H1 (cell line): ENCODE measurements around the gene SZT2. TPM values are rescaled to one million over a fixed set of nuclear protein-coding genes. Genes with fewer than 3 reads are reported as not detected.

ENCODE experiments used
- CTCF ChIA-PET: fragments of 300-600 bp; sonication (Branson Sonifier 250); formaldehyde crosslinking; loops from one replicate; lab custom pipeline; 2021; ENCODE audit not compliant: partially characterized antibody; lab: Charles Lee
- POLR2A ChIA-PET: fragments of 300-600 bp; sonication (Branson Sonifier 250); formaldehyde crosslinking; loops from one replicate; lab custom pipeline; 2021; ENCODE audit warnings: inconsistent platforms; ENCODE audit not compliant: partially characterized antibody; lab: Charles Lee
- DNase-seq, 2 experiments: peaks; one replicate each; pipeline versions ENCODE4 v3.0.0 to v3.0.0-alpha.2; 2010 to 2022; ENCODE audit warnings: low spot score in 2 of 2, low read depth in 1 of 2, mixed read lengths in 1 of 2
- FAIRE-seq: peaks from 2 replicates; lab custom pipeline; 2011; peaks lifted over from hg19 to GRCh38; lab: Jason Lieb, UNC
- H2AFZ ChIP-seq: 2 replicates; pipeline ENCODE4 v1.8.1; 2012; ENCODE audit warnings: low read length, inconsistent platforms
- H2AK5ac ChIP-seq: 2 replicates; pipeline ENCODE4 v1.6.1; 2013; ENCODE audit warnings: low read depth, low read length
- H2BK120ac ChIP-seq: replicated peaks from 2 replicates; pipeline ENCODE3; 2013; ENCODE audit warnings: low read depth, low read length, inconsistent platforms
- H2BK12ac ChIP-seq: 2 replicates; pipeline ENCODE4 v1.6.1; 2013; ENCODE audit warnings: low read depth, low read length
- H2BK15ac ChIP-seq: 2 replicates; pipeline ENCODE4 v1.6.1; 2013; ENCODE audit warnings: low read length
- H2BK20ac ChIP-seq: 2 replicates; pipeline ENCODE4 v1.6.1; 2013; ENCODE audit warnings: low read length
- H2BK5ac ChIP-seq: 2 replicates; pipeline ENCODE4 v1.6.1; 2013; ENCODE audit warnings: low read depth, low read length
- H3K14ac ChIP-seq: 2 replicates; pipeline ENCODE4 v1.6.1; 2013; ENCODE audit warnings: inconsistent platforms; ENCODE audit not compliant: insufficient read length
- H3K18ac ChIP-seq: 2 replicates; pipeline ENCODE4 v1.6.1; 2013; ENCODE audit warnings: low read length; ENCODE audit errors: extremely low read depth
- H3K23ac ChIP-seq: 2 replicates; pipeline ENCODE4 v1.6.1; 2013; ENCODE audit warnings: inconsistent platforms; ENCODE audit not compliant: insufficient read length
- H3K23me2 ChIP-seq: 2 replicates; pipeline ENCODE4 v1.6.1; 2013; ENCODE audit warnings: low read depth, low read length
- H3K27ac ChIP-seq: 2 replicates; pipeline ENCODE4 v1.6.1; 2011; ENCODE audit warnings: low read depth, low read length, inconsistent platforms
- H3K27me3 ChIP-seq, 4 experiments: replicated peaks in 1 of 4; 1 replicate in 1 of 4; 2 replicates in 3 of 4; pipeline versions ENCODE4 v1.6.1 to v1.8.1; 2011 to 2013; ENCODE audit warnings: low read length in 3 of 4, mild to moderate bottlenecking in 3 of 4, inconsistent platforms in 2 of 4, mixed read lengths in 2 of 4, moderate library complexity in 1 of 4; ENCODE audit not compliant: control insufficient read depth in 3 of 4, insufficient read depth in 3 of 4; ENCODE audit errors: extremely low read depth in 1 of 4
- H3K36me3 ChIP-seq, 4 experiments: 2 replicates each; pipeline versions ENCODE4 v1.6.1 to v1.8.1; 2011 to 2013; ENCODE audit warnings: mild to moderate bottlenecking in 4 of 4, low read length in 3 of 4, moderate library complexity in 2 of 4, control low read depth in 1 of 4, inconsistent platforms in 1 of 4; ENCODE audit not compliant: insufficient read depth in 4 of 4, control insufficient read depth in 2 of 4
- H3K4ac ChIP-seq: replicated peaks from 2 replicates; pipeline ENCODE3; 2013; ENCODE audit warnings: low read length, low read depth, mixed read lengths, inconsistent platforms; ENCODE audit not compliant: insufficient read length
- H3K4me1 ChIP-seq, 4 experiments: replicated peaks in 1 of 4; 1 replicate in 1 of 4; 2 replicates in 3 of 4; pipeline versions ENCODE4 v1.6.1 to v1.8.1; 2011 to 2013; ENCODE audit warnings: low read length in 3 of 4, inconsistent platforms in 2 of 4, mixed read lengths in 1 of 4; ENCODE audit not compliant: insufficient read depth in 4 of 4, control insufficient read depth in 3 of 4
- H3K4me2 ChIP-seq, 2 experiments: 2 replicates each; pipeline versions ENCODE4 v1.6.1 to v1.8.1; 2011 to 2013; ENCODE audit warnings: low read depth in 2 of 2, low read length in 2 of 2, control low read depth in 1 of 2, inconsistent platforms in 1 of 2, mild to moderate bottlenecking in 1 of 2; ENCODE audit not compliant: insufficient read depth in 1 of 2
- H3K4me3 ChIP-seq, 4 experiments: fragments of 200-600, 300-600 bp in 1 of 4; sonication (generic), shearing (Covaris generic), sonication (Bioruptor Twin) in 1 of 4; 2 replicates each; pipeline versions ENCODE4 v1.5.1 to v1.8.1; 2011 to 2016; ENCODE audit warnings: low read length in 4 of 4, low read depth in 3 of 4, control low read depth in 2 of 4, inconsistent platforms in 2 of 4, mild to moderate bottlenecking in 2 of 4, mixed read lengths in 1 of 4, moderate library complexity in 1 of 4; ENCODE audit not compliant: insufficient read depth in 2 of 4; ENCODE audit errors: extremely low read depth in 1 of 4
- H3K56ac ChIP-seq: replicated peaks from 2 replicates; pipeline ENCODE3; 2013; ENCODE audit warnings: low read depth, mild to moderate bottlenecking, mixed read lengths, low read length, inconsistent platforms; ENCODE audit not compliant: insufficient read length
- H3K79me1 ChIP-seq: 2 replicates; pipeline ENCODE4 v1.6.1; 2013; ENCODE audit warnings: low read depth, low read length, control low read depth
- H3K79me2 ChIP-seq, 2 experiments: 2 replicates each; pipeline versions ENCODE4 v1.6.1 to v1.8.1; 2012 to 2013; ENCODE audit warnings: low read length in 2 of 2, mild to moderate bottlenecking in 2 of 2, inconsistent platforms in 1 of 2; ENCODE audit not compliant: insufficient read depth in 2 of 2, control insufficient read depth in 1 of 2
- H3K9ac ChIP-seq, 4 experiments: replicated peaks in 1 of 4; 1 replicate in 1 of 4; 2 replicates in 3 of 4; pipeline versions ENCODE4 v1.6.1 to v1.8.1; 2011 to 2013; ENCODE audit warnings: low read depth in 3 of 4, low read length in 3 of 4, control low read depth in 2 of 4, mild to moderate bottlenecking in 2 of 4, moderate library complexity in 2 of 4, inconsistent platforms in 1 of 4; ENCODE audit errors: extremely low read depth in 1 of 4
- H3K9me3 ChIP-seq, 2 experiments: 2 replicates each; pipeline versions ENCODE4 v1.6.1 to v1.8.1; 2012 to 2013; ENCODE audit warnings: mild to moderate bottlenecking in 2 of 2, moderate library complexity in 2 of 2, control low read depth in 1 of 2, inconsistent platforms in 1 of 2, low read depth in 1 of 2, low read length in 1 of 2, mixed read lengths in 1 of 2; ENCODE audit not compliant: insufficient read depth in 2 of 2
- H4K20me1 ChIP-seq, 2 experiments: replicated peaks in 1 of 2; 2 replicates each; pipeline versions ENCODE3 to v1.8.1; 2011 to 2013; ENCODE audit warnings: inconsistent platforms in 2 of 2, low read length in 2 of 2, mild to moderate bottlenecking in 1 of 2; ENCODE audit not compliant: insufficient read depth in 2 of 2, control insufficient read depth in 1 of 2
- H4K5ac ChIP-seq: 2 replicates; pipeline ENCODE4 v1.6.1; 2013; ENCODE audit warnings: low read length, low read depth, mixed read lengths, inconsistent platforms; ENCODE audit not compliant: insufficient read length
- H4K8ac ChIP-seq: 2 replicates; pipeline ENCODE4 v1.8.0; 2013; ENCODE audit warnings: mild to moderate bottlenecking, moderate library complexity, low read length, inconsistent platforms; ENCODE audit not compliant: insufficient read depth; ENCODE audit errors: extremely low read depth
- H4K91ac ChIP-seq: replicated peaks from 2 replicates; pipeline ENCODE3; 2013; ENCODE audit warnings: low read length, mixed read lengths, inconsistent platforms; ENCODE audit not compliant: insufficient read length
- CBX8 ChIP-seq: fragments of 300-800, 300-1000 bp; sonication (generic); IDR thresholded peaks from 2 replicates; pipeline ENCODE4 v1.7.1; 2016; ENCODE audit warnings: low read depth, low read length, borderline replicate concordance
- CEBPB ChIP-seq: IDR thresholded peaks from 2 replicates; pipeline ENCODE4 v1.6.1; 2012; ENCODE audit warnings: low read depth, low read length
- EGR1 ChIP-seq: IDR thresholded peaks from 2 replicates; pipeline ENCODE4 v1.6.1; 2011; ENCODE audit warnings: low read depth, low read length, borderline replicate concordance
- JUN ChIP-seq: IDR thresholded peaks from 2 replicates; pipeline ENCODE4 v1.6.1; 2011; ENCODE audit warnings: low read depth, mild to moderate bottlenecking, improper control_type of control experiment, low read length
- TAF7 ChIP-seq: optimal IDR thresholded peaks from 2 replicates; pipeline ENCODE3; 2011; ENCODE audit warnings: low read depth, mild to moderate bottlenecking, inconsistent platforms, low read length, moderate library complexity, borderline replicate concordance
- ZNF274 ChIP-seq: IDR thresholded peaks from 2 replicates; pipeline ENCODE4 v1.7.0; 2012; ENCODE audit warnings: low read length, borderline replicate concordance; ENCODE audit errors: extremely low read depth
- WGBS, 2 experiments: shearing (Covaris generic) in 1 of 2; methylation state at CpG; one replicate each; pipeline versions ENCODE4 v1.1.6 to v1.1.7; 2013 to 2015; ENCODE audit warnings: low lambda C conversion rate in 2 of 2, mixed read lengths in 2 of 2, inconsistent platforms in 1 of 2, low coverage in 1 of 2, missing lambda C conversion rate in 1 of 2; ENCODE audit not compliant: insufficient replicate concordance in 2 of 2, insufficient coverage in 1 of 2, insufficient read length in 1 of 2; ENCODE audit errors: extremely low coverage in 1 of 2, missing lambda C conversion rate in 1 of 2; 5-methylcytosine and 5-hydroxymethylcytosine counted together
- polyA plus RNA-seq, 7 experiments: library from polyadenylated mRNA; depleted of rRNA in 3 of 7; stranded (reverse) in 5 of 7; unstranded in 2 of 7; fragments of >200 nt in 5 of 7; fragments of 200-250 nt in 2 of 7; gene quantifications; 1 replicate in 5 of 7; 2 replicates in 1 of 7; 4 replicates in 1 of 7; pipeline versions ENCODE4 v1.2.1 to v1.2.3, GENCODE V29; 2011 to 2013; ENCODE audit warnings: missing spikeins in 2 of 7, mixed read lengths in 2 of 7
- total RNA-seq: library from RNA; stranded (reverse); fragmentation: NEBNext Ultra II Directional; extraction: Animal tissue kit (Norgen Biotek cat#: 25700); gene quantifications from 2 replicates; pipeline ENCODE4 v1.2.1, GENCODE V29; 2021

Gene SZT2
- total and polyA plus RNA-seq, 2 of the 8 experiments (the other 6 are each of a cell fraction or from before 2014, with no cell fraction given): 4.7 to 12.9 TPM

DNA sequence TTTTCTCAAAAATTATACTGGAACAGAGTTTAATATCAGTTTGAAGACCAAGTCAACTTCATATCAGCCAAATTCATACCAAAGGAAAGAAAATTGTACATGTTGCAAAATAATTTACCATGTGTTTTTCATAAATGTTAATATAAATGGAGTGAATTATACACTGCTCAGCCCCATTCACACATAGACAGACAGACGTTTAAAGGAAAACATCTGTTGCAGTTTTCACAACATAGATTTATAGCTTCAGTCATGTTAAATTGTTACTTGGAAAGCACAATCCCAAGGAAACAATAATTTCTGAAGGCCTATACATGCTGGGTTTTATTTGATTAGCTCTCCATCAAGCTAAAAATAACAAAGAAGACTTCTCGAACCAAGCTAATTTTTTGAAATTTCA lies 91.8 kb downstream of the SZT2 start:
- H3K9ac ChIP-seq: no peak overlapping the region
- CTCF ChIA-PET: no interaction called here
- H2BK120ac ChIP-seq: no peak overlapping the region
- no peaks in the 10 kb centered on the region for H3K9me3 ChIP-seq
- no peaks in the 10 kb centered on the region for H3K4me1 ChIP-seq
- H2BK5ac ChIP-seq: no peak overlapping the region
- FAIRE-seq (no peak), DNase-seq (no peak)
- no peak overlapping the region for H3K23ac ChIP-seq
- H3K4ac ChIP-seq: no peak overlapping the region
- H3K14ac ChIP-seq: no peak overlapping the region
- no peak overlapping the region for H4K8ac ChIP-seq
- H3K4me2 ChIP-seq: no peak overlapping the region
- no peak overlapping the region for H4K91ac ChIP-seq
- no peak overlapping the region for H3K56ac ChIP-seq
- no peaks in the 10 kb centered on the region for H3K23me2 ChIP-seq
- H3K36me3 ChIP-seq: no peaks in the 10 kb centered on the region
- H3K27ac ChIP-seq: no peak overlapping the region
- no peak overlapping the region for H2BK20ac ChIP-seq
- no peak overlapping the region for H2BK12ac ChIP-seq
- H2AFZ ChIP-seq: no peak overlapping the region
- H4K5ac ChIP-seq: no peak overlapping the region
- POLR2A ChIA-PET: interaction anchor here (1.2 kb wide), 1 partner anchor 13 kb away, joined by 4 read pairs; no protein-coding TSS in a partner anchor
- no peaks in the 10 kb centered on the region for H3K27me3 ChIP-seq
- no peak overlapping the region for H2BK15ac ChIP-seq
- TF ChIP-seq ZNF274: no peak
- no peak for TF ChIP-seq TAF7
- no peak for TF ChIP-seq JUN
- no peak for TF ChIP-seq CBX8
- no peak for TF ChIP-seq CEBPB
- no peak for TF ChIP-seq EGR1
- H3K4me3 ChIP-seq: no peak overlapping the region
- WGBS, 2 experiments: 91% methylated on average over 2 of the region's 2 CpGs; no CpG with 5 or more reads in 1 of the 2 experiments
- H2AK5ac ChIP-seq: no peak overlapping the region
- no peaks in the 10 kb centered on the region for H3K79me1 ChIP-seq
- no peak overlapping the region for H3K18ac ChIP-seq
- no peaks in the 10 kb centered on the region for H4K20me1 ChIP-seq
- no peaks in the 10 kb centered on the region for H3K79me2 ChIP-seq
